Left renal pelvis (tissue), 4 donors: Measurements from ENCODE around the gene MYH2. TPM values are rescaled to one million over a fixed set of nuclear protein-coding genes. Genes with fewer than 3 reads are reported as not detected.
"Not testable (repeated sequence)": the region's sequence is repeated elsewhere in the genome, so short reads cannot be mapped to it uniquely, and the experiment has no call there.

Experiments used
- DNase-seq, 4 donors: peaks; one replicate each; pipeline ENCODE4 v3.0.0-alpha.2; 2013; ENCODE audit warnings: low read depth in 4 of 4, low spot score in 3 of 4
- polyA plus RNA-seq, 4 donors: library from polyadenylated mRNA; unstranded; fragments of 120-200 nt; gene quantifications; one replicate each; pipeline ENCODE4 v1.2.1, GENCODE V29; 2013; ENCODE audit not compliant: insufficient read length in 4 of 4

MYH2 gene
- polyA plus RNA-seq: under 1 TPM in 2 of 4 donors, not detected in 2; 0.06 to 0.15 TPM

- no peak for DNase-seq
Observed at GRCh38 chr17:10549096-10549842, at the start of gene MYH2. MYH2 (minus strand) TSS chr17:10549658; CDS start chr17:10547920, 1,738 bp downstream.

DNA sequence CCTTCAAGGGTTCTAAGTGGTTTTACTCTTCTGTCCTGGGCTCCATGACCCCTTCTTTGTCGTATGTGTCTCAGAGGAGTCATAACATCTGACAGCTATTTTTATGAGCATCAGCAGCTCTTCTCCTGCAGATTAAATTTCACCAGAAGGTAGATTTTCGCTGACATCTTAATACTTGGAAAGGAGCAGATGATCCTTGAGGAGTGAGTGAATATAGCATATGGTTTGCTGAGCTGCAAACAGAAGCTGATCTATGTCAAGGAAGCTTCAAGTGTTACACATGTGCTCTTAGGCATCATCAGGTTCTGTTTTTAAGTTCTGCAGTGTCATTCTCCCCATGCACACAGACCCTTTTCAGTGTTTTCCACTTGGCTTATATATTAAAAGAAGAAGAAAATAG lies 49.2 kb upstream of the MYH2 start:
- DNase-seq: no peak

- DNase-seq: no peak
Observed at GRCh38 chr17:10589553-10590145, 40.2 kb upstream of the MYH2 start.

DNA sequence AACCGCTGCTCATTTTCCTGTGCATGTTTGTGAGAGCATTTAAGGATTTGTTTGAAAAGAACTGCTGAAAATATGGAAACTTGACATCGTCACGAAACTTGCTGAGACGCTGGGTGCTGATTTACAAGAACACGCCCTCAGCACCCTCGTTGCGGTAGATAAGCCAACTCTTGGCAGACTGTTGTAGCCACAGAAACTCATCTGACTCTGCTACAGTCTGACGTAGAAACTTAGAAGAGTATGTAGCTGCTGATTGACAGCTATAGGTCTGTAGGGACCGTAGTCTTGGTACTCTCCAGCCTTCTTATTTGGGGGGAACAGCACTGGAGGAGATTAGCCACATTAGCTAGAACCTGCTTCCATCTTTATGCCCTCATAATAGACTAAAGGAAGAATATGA lies 36.1 kb upstream of the MYH2 start:
- no peak for DNase-seq

- no peak for DNase-seq
Observed at GRCh38 chr17:10583834-10584233, 34.4 kb upstream of the MYH2 start.

DNA sequence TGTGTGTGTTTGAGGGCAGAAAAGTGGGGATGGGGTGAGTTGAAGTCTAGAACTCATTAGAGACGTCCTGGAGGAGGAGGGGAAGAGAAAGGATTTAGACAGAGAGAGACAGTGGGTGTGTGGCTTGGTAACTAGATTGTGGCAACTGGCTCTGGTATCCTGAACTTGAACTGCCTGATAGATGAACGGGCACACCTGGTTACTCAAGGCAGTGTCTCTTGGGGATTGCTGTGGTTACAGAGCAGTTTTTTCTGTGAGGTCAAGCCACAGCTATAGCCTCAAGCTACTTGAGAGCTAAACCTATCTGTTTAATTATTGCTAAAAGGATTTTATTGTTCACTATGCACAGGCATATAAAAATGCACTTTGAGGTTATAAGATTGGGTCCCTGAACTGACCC lies 29.8 kb upstream of the MYH2 start:
- DNase-seq: no peak

- DNase-seq: no peak
Observed at GRCh38 chr17:10574324-10574723, 24.9 kb upstream of the MYH2 start.

DNA sequence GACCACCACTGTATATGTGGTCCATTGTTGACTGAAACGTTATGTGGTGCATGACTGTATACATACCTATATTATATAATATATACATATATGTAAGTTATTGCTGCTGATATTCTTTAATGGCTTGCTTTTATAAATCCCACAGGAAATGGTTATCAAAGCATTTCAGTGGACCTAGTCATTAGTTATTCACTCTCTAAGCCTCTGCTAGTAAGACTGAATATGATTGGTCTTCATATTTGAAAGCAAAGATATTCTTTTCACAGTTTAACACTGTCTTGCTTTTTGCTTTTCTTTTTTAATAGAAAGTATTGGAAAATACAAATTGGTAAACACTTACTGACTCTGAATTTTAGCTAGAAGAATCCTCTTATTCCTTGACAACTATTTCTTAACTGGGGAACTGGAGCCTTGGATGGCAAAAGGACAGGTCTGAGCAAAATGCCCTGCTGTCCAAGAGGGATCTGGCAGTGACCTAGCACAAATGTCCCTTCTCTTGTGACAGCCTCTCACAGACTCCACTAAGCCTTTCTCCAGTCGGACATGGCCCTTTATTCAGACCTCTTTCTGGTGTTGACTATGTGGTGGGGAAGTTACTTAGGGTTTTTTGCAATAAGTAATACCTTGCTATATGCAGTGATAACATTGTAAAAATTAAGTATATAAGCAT lies 14.7 kb upstream of the MYH2 start:
- no peak for DNase-seq

DNA sequence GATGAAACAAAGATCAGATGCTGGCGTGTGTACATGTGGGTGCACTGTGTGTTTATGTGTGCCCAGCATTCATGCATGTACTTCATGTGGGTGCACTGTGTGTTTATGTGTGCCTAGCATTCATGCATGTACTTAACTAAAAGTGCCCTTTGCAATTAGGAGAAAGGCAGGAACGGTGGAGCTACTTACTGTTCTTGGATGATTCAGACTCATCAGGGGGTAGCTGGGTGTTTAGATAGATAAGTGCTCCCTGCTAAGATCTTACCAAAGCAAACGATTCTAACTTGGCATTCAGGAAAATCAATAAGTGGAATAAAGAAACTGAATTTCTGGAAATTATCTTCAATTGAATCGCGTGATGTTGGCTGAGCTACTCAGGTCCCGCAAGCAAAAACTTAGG lies 8.6 kb upstream of the MYH2 start:
- no peak for DNase-seq

DNA sequence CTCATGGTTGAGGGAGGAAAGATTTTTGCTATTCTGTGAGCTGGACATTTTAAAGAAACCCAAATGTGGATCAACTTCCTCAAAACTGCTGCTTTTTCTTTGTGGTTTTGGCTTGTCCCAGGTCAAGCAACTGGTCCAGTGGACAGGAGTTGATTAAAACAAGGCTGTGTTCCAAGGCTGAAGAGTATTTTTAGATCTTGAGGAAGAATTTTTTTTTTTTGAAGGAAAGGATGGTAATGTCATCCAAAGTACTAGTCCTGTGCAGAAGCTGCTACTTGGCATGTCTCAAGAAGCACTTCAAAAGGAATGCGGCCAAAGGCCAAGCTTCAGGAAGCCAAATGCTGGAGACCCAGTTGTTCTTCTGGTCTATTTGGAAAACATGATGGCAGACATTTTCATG lies 8.0 kb upstream of the MYH2 start:
- DNase-seq: no peak

DNA sequence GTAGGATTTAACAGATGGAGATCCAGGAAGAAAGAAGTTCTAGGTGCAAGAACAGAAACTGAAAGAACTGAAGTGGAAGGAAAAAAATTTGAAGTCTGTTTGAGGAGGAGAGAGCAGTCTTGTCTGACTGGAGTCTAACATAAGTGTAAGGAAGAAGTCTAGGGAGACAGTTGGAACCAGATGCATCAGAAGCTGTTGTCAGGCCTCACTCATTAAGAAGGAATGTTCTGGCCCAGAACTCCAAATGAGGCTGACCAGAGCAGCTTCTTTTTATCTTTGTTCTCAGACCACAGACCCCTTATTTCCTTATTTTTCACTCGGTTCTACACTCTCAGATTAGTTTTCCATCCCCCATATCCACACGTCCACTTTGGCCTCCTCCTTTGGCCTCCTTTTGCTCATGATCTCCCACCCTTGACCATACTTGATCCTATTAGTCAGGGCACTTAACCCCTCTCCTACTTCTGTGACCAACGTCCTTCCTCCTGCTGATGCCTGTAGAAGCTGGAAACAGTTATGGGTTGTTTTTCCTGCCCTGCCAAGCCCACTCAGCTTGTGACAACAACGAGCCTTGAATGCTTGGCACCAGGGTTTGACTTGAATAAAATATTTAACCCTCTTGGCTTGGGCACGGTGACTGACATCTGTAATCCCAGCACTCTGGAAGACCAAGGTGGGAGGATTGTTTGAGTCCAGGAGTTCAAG lies 7.0 kb upstream of the MYH2 start:
- no peak for DNase-seq

- DNase-seq: no peak
Observed at GRCh38 chr17:10550014-10550413, 556 bp upstream of the MYH2 start.

DNA sequence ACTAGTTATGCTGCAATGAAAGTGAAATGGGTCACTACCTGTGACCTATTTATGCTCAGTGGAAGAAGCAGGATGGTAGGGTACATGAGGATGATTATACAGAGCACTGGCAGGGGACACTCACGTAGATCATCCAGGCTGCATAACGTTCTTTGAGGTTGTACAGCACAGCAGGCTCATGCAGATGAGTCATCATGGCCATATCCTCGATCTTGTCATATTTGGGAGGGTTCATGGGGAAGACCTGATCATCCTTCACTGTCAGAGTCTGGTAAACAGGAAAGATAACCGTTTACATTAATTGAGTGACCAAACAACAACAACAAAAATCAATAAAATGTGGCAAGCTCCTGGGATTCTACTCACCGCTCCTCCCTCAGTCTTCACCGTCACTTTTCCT lies 2.1 kb downstream of the MYH2 start:
- DNase-seq: no peak

DNA sequence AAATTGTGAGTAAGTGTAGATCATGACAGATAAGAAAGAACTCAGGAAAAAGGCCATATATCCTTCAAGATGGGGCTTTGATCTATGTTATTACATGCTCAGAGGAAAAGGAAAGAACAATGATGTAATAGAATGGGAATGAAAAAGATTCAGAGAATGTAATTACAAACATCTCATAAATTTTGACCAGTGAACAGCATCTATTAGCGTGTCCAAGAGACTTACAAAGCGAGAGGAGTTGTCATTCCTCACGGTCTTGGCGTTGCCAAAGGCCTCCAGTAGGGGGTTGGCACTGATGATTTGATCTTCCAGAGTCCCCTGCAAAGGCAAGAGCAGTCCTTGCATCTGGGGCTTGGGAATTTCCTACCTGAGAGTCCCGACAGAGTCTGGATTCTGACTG lies 6.0 kb downstream of the MYH2 start:
- DNase-seq: not testable (repeated sequence)

- DNase-seq: not testable (repeated sequence)
Observed at GRCh38 chr17:10541179-10541578, 8.3 kb downstream of the MYH2 start.

DNA sequence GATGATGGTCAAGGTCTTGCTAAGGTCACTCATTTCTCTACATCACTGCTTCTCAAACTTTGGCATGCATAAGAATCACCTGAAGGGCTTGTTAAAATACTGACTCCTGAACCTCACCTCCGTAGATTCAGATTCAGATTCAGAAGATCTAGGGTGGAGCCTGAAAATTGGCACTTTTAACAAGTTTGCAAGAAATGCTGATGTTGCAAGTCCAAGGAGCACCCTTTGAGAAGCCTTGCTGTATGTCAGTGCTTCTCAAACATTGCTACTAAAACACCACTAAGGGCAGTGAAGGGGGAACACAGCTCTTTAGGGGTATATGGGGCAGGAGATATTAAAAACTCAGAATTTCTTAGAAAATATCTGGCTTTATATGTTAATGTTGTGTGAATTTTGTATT lies 17.4 kb downstream of the MYH2 start:
- DNase-seq: no peak

DNA sequence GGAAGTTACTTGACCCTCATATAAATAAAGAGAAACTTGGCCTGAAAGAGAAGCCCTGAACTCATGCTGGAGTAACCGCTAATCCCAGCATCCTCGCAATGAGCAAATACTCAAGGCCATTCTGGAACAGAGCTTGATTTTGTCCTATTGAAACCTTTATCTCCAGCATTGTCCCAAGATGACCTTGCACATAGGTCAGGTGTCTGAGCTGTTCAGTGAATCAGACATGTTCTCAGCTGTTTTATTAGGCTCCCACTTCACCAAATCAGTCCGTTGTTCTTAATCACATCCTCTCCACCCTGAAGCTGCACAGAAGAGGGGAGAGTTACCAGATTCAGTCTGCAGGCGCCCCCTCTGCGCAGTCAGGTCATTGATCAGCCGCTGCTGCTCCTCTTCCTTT lies 22.0 kb downstream of the MYH2 start:
- no peak for DNase-seq

GRCh38 chr17:10526517-10526916 lies 22.9 kb downstream of the MYH2 start:
- no peak for DNase-seq

DNA sequence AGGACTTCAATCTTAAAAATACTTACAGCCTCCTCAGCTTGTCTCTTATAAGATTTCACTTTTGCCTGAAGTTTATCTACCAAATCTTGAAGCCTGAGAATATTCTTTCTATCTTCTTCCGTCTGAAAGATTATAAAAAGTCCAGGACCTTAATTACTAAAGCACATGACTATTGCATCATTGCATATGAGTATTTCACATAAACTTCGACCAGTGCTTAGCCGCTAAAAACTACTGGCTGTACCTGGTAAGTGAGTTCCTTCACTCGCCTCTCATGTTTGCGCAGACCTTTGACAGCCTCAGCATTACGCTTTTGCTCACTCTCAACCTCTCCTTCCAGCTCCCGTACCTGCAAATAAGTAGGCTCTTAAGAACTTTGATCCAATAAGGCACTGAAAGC lies 26.4 kb downstream of the MYH2 start:
- DNase-seq: no peak

DNA sequence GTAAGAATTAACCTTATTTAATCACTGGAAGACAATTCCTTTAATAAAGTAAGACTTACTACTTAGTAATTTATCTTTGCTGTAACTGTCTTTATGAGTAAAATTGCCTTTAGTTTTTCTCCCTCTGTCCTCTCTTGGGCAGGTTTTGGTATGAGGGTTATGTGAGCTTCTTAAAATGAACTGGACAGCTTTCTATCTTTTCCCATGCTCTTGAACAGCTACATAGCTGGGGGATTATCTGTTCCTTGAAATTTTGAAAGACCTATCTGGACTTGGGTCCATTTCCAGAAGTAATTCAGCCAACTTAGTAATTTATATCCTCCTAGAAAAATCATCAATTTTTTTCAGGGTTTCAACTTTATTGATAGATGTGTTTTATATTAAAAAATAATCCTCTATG lies 27.5 kb downstream of the MYH2 start:
- DNase-seq: no peak

- no peak for DNase-seq
Observed at GRCh38 chr17:10518271-10519037, 31.0 kb downstream of the MYH2 start, which contains the start of gene MYH1. MYH1 (minus strand) TSS chr17:10518542; CDS start chr17:10516642, 1,900 bp downstream.
